Left lung (tissue), 10 donors: ENCODE measurements around the gene NGLY1. TPM values are rescaled to one million over a fixed set of nuclear protein-coding genes. Genes with fewer than 3 reads are reported as not detected.

Source experiments
- ATAC-seq: fragments of 200-7000 bp; cut with Tn5 transposase; one replicate; pipeline ENCODE4 v1.9.1; 2020; ENCODE audit warnings: moderate library complexity
- DNase-seq, 4 donors: peaks; one replicate each; pipeline ENCODE4 v3.0.0-alpha.2; 2013 to 2020
- H3K27ac ChIP-seq, 2 donors: fragments of 200-600 bp; sonication (generic) in 1 of 2; one replicate each; pipeline versions ENCODE4 v1.5.0 to v1.8.0; 2020 to 2021
- H3K27me3 ChIP-seq, 2 donors: fragments of 200-600 bp; sonication (generic) in 1 of 2; one replicate each; pipeline versions ENCODE4 v1.5.0 to v1.8.0; 2020 to 2021
- H3K36me3 ChIP-seq, 2 donors: fragments of 200-600 bp; sonication (generic) in 1 of 2; one replicate each; pipeline versions ENCODE4 v1.5.0 to v1.8.0; 2020 to 2021
- H3K4me1 ChIP-seq, 2 donors: fragments of 200-600 bp; one replicate each; pipeline ENCODE4 v1.8.0; 2021
- H3K4me3 ChIP-seq, 2 donors: fragments of 200-600 bp; sonication (generic) in 1 of 2; one replicate each; pipeline versions ENCODE4 v1.5.0 to v1.8.0; 2020 to 2021; ENCODE audit warnings: mild to moderate bottlenecking in 1 of 2
- H3K9me3 ChIP-seq, 2 donors: fragments of 200-600 bp; sonication (generic) in 1 of 2; one replicate each; pipeline versions ENCODE4 v1.5.0 to v1.8.0; 2020 to 2021
- intact Hi-C, 2 donors: fragments of 100-400 bp; cut with DNase I; formaldehyde crosslinking; loops; one replicate each; pipeline versions ENCODE4 v1.11.2 to v1.14.2; 2022
- polyA plus RNA-seq, 6 donors: library from polyadenylated mRNA; unstranded; fragments of 120-200 nt; gene quantifications; one replicate each; pipeline ENCODE4 v1.2.1, GENCODE V29; 2013; ENCODE audit not compliant: insufficient read length in 6 of 6
- total RNA-seq, 2 donors: library from RNA; stranded (reverse); fragmentation: NEBNext Ultra II Directional; extraction: Animal tissue kit (Norgen Biotek cat#: 25700); gene quantifications; one replicate each; pipeline ENCODE4 v1.2.1, GENCODE V29; 2021
- TF ChIP-seq, protein P1 (sequence below), 2 donors: fragments of 200-600 bp; sonication (generic) in 1 of 2; IDR thresholded peaks; one replicate each; pipeline versions ENCODE4 v1.5.0 to v1.8.0; 2021; ENCODE audit warnings: antibody characterized with exemption in 2 of 2
- donor health status: DM: no; HTN: yes; CAD: no.
- donor health status: DM: no; HTN: no; CAD: no.

NGLY1 gene
- total and polyA plus RNA-seq, 8 donors: 31.2 to 46.9 (median 41.0) TPM

DNA sequence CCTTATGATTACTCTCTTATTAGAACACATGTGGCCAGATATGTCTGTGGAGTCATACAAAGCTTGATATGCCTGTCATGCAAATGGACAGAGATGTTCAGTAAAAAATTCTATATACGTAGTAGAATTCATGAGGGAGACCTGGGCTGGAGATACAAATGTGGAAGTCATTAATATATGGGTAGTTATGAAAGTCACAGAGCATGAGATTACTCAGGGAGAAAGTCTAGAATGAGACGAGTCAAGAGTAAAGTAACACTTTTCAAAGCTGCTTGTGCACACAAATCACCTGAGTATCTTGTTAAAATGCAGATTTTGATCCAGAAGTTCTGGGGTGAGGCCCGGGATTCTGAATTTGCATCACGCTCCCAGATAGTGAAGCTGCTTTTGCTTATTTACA is 35.1 kb upstream of the NGLY1 start:
- Histone ChIP-seq H3K4me3 (no peak overlapping the region), H3K27ac (no peak overlapping the region), H3K27me3 (no peaks in the 10 kb centered on the region), H3K36me3 (no peaks in the 10 kb centered on the region), H3K4me1 (no peaks in the 10 kb centered on the region), H3K9me3 (no peaks in the 10 kb centered on the region)
- intact Hi-C loops: no loop called here
- no peak for DNase-seq
- TF ChIP-seq, protein P1, sequence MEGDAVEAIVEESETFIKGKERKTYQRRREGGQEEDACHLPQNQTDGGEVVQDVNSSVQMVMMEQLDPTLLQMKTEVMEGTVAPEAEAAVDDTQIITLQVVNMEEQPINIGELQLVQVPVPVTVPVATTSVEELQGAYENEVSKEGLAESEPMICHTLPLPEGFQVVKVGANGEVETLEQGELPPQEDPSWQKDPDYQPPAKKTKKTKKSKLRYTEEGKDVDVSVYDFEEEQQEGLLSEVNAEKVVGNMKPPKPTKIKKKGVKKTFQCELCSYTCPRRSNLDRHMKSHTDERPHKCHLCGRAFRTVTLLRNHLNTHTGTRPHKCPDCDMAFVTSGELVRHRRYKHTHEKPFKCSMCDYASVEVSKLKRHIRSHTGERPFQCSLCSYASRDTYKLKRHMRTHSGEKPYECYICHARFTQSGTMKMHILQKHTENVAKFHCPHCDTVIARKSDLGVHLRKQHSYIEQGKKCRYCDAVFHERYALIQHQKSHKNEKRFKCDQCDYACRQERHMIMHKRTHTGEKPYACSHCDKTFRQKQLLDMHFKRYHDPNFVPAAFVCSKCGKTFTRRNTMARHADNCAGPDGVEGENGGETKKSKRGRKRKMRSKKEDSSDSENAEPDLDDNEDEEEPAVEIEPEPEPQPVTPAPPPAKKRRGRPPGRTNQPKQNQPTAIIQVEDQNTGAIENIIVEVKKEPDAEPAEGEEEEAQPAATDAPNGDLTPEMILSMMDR (IDR thresholded peaks at IDR 0.05): no peak
- ATAC-seq: no peak

DNA sequence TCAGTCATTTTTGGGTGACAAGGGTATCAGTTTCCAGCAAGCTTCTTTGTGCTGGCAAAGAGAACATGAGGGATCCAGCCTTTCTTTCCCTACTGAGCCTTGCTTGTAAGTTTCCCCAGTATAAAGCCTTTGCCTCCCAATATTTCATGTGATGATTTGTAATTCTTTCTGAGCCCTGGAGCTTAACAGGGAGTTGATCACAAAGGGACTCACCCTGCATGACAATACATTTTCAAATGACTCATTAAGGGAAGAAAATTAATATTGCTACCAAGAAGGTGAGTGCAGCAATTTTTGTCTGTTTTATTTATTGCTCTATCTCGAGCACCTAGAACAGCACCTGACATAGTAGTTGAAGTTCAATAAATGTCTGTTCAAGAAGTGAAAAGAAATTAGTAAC is 34.4 kb upstream of the NGLY1 start:
- TF ChIP-seq, protein P1 (IDR thresholded peaks at IDR 0.05): no peak
- H3K4me3 ChIP-seq: no peak overlapping the region
- intact Hi-C loops: no loop called here
- no peaks in the 10 kb centered on the region for H3K9me3 ChIP-seq
- ATAC-seq (no peak), DNase-seq (no peak)
- no peaks in the 10 kb centered on the region for H3K4me1 ChIP-seq
- no peaks in the 10 kb centered on the region for H3K36me3 ChIP-seq
- H3K27ac ChIP-seq: no peak overlapping the region
- no peaks in the 10 kb centered on the region for H3K27me3 ChIP-seq

DNA sequence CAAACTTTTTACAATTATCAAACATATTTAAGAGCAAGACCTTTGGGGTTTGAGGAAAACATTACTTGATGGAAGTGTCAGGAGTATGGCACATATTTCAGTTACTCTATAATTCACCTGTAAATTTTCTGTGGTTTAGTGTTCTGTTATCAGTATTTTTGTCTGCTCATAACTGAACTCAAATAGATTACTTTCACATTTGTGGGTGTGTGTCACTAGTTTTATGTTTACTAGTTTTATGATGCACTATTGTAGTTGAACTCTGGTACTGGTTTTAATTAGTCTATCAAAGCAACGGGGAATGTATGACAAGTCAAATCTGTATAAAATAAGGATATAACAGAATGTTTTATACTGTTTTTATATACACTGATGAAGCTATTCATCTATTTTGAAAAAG is 33.9 kb upstream of the NGLY1 start:
- intact Hi-C loops: no loop called here
- Histone ChIP-seq H3K36me3 (no peaks in the 10 kb centered on the region), H3K27me3 (no peaks in the 10 kb centered on the region), H3K4me3 (no peak overlapping the region), H3K9me3 (no peaks in the 10 kb centered on the region), H3K4me1 (no peaks in the 10 kb centered on the region), H3K27ac (no peak overlapping the region)
- TF ChIP-seq, protein P1 (IDR thresholded peaks at IDR 0.05): no peak
- DNase-seq (no peak), ATAC-seq (no peak)

DNA sequence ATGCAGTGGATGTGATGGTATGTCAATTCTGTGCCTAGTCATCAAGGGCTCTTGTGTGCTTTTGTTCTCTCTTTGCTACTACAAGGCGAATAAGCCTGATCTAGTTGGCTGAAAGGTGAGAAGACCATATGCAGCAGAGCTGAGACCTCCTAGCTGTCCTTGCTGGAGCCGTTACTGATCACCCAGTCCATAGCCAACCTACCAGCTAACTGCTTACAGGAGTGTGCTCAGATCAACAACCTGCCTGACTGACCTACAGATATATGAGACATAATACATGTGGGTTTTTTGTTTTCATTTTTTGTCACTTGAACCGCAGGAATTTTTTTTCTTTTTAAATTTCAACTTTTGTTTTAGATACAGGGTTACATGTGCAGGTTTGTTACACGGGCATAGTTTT is 29.4 kb upstream of the NGLY1 start:
- intact Hi-C loops: no loop called here
- no peak overlapping the region for H3K4me3 ChIP-seq
- DNase-seq: no peak
- H3K4me1 ChIP-seq: no peaks in the 10 kb centered on the region
- TF ChIP-seq, protein P1 (IDR thresholded peaks at IDR 0.05): no peak
- H3K9me3 ChIP-seq: no peaks in the 10 kb centered on the region
- H3K27me3 ChIP-seq: no peaks in the 10 kb centered on the region
- H3K36me3 ChIP-seq: no peaks in the 10 kb centered on the region
- no peak overlapping the region for H3K27ac ChIP-seq
- ATAC-seq: no peak

DNA sequence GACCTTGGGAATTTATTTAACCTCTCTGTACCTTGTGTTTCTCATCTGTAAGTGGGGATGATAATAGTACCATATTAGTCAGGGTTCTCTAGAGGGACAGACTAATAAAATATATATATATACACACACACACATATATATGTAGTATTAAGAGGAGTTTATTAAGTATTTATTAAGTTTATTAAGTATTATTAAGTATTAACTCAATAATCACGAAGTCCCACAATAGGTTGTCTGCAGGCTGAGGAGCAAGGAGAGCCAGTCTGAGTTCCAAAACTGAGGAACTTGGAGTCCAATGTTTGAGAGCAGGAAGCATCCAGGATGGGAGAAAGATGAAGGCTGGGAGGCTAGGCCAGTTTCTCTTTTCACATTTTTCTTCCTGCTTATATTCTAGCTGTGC is 21.4 kb upstream of the NGLY1 start:
- ATAC-seq (no peak), DNase-seq (no peak)
- Histone ChIP-seq H3K9me3 (no peaks in the 10 kb centered on the region), H3K27me3 (no peaks in the 10 kb centered on the region), H3K4me1 (no peaks in the 10 kb centered on the region), H3K27ac (no peak overlapping the region), H3K4me3 (no peak overlapping the region), H3K36me3 (no peaks in the 10 kb centered on the region)
- TF ChIP-seq, protein P1 (IDR thresholded peaks at IDR 0.05): no peak
- intact Hi-C loops: no loop called here
